Glutamatergic neuron (in vitro differentiated cells): Measurements from ENCODE around the gene PAMR1. TPM values are rescaled to one million over a fixed set of nuclear protein-coding genes. Genes with fewer than 3 reads are reported as not detected.

Experiments used
- DNase-seq: peaks from one replicate; pipeline ENCODE4 v3.0.0; 2022
- H3K27ac Mint-ChIP-seq: one replicate; pipeline ENCODE4 v1.8.0; 2020; ENCODE audit warnings: mild to moderate bottlenecking, mixed read lengths, inconsistent platforms; ENCODE audit not compliant: unreplicated experiment
- H3K27me3 Mint-ChIP-seq: one replicate; pipeline ENCODE4 v1.8.0; 2020; ENCODE audit warnings: mild to moderate bottlenecking, moderate library complexity, mixed read lengths, inconsistent platforms; ENCODE audit not compliant: unreplicated experiment
- H3K36me3 Mint-ChIP-seq: one replicate; pipeline ENCODE4 v1.8.0; 2020; ENCODE audit warnings: mild to moderate bottlenecking, mixed read lengths, inconsistent platforms; ENCODE audit not compliant: unreplicated experiment
- H3K4me1 Mint-ChIP-seq: one replicate; pipeline ENCODE4 v1.8.0; 2020; ENCODE audit warnings: mild to moderate bottlenecking, low read depth, mixed read lengths, inconsistent platforms; ENCODE audit not compliant: unreplicated experiment
- H3K4me3 Mint-ChIP-seq: one replicate; pipeline ENCODE4 v1.8.0; 2020; ENCODE audit warnings: mild to moderate bottlenecking, mixed read lengths, inconsistent platforms; ENCODE audit not compliant: unreplicated experiment
- H3K9me3 Mint-ChIP-seq: one replicate; pipeline ENCODE4 v1.8.0; 2020; ENCODE audit warnings: mild to moderate bottlenecking, moderate library complexity, mixed read lengths, inconsistent platforms; ENCODE audit not compliant: unreplicated experiment
- CTCF ChIP-seq: fragments of 200-600 bp; sonication (generic); IDR thresholded peaks from one replicate; pipeline ENCODE4 v1.5.0; 2021; ENCODE audit not compliant: partially characterized antibody, unreplicated experiment
- total RNA-seq: library from RNA; stranded (reverse); fragmentation: NEBNext Ultra II Directional; extraction: Animal tissue kit (Norgen Biotek cat#: 25700); gene quantifications from one replicate; pipeline ENCODE4 v1.2.1, GENCODE V29; 2021; ENCODE audit not compliant: unreplicated experiment

PAMR1 gene
- total RNA-seq, 1 donor from 2014 or later, result 10.6 TPM

- no peak for TF ChIP-seq CTCF
- no peak for DNase-seq
- Mint-ChIP-seq H3K36me3 (peaks cover 16% of the 10 kb centered on the region), H3K4me1 (peaks cover 22% of the 10 kb centered on the region), H3K4me3 (no peak overlapping the region), H3K27ac (no peak overlapping the region), H3K27me3 (peaks cover 1% of the 10 kb centered on the region), H3K9me3 (no peaks in the 10 kb centered on the region)
Observed at GRCh38 chr11:35388061-35388460, 137.4 kb downstream of the PAMR1 start.

- Mint-ChIP-seq H3K27ac (peak overlapping the region; percentile 89), H3K4me3 (peak overlapping the region; percentile 14), H3K9me3 (no peaks in the 10 kb centered on the region), H3K27me3 (no peaks in the 10 kb centered on the region), H3K36me3 (peaks cover 16% of the 10 kb centered on the region), H3K4me1 (peaks cover 15% of the 10 kb centered on the region)
- no peak for DNase-seq
- no peak for TF ChIP-seq CTCF
Observed at GRCh38 chr11:35387111-35387982, 138.1 kb downstream of the PAMR1 start.

- H3K36me3 Mint-ChIP-seq, result peaks cover 16% of the 10 kb centered on the region
- H3K9me3 Mint-ChIP-seq, result no peaks in the 10 kb centered on the region
- no peak for DNase-seq
- H3K4me3 Mint-ChIP-seq, result no peak overlapping the region
- no peaks in the 10 kb centered on the region for H3K27me3 Mint-ChIP-seq
- H3K27ac Mint-ChIP-seq, result no peak overlapping the region
- no peak for TF ChIP-seq CTCF
- H3K4me1 Mint-ChIP-seq, result peaks cover 17% of the 10 kb centered on the region
Observed at GRCh38 chr11:35383953-35384352, 141.5 kb downstream of the PAMR1 start.

Other genes starting within 250 kb of the PAMR1 start
- gene SLC1A2, start 106.1 kb downstream of the PAMR1 start, total RNA-seq, result 54.3 TPM
- gene FJX1, start 92.8 kb upstream of the PAMR1 start, total RNA-seq, result 74.3 TPM
- gene TRIM44, start 137.2 kb upstream of the PAMR1 start, total RNA-seq, result 53.3 TPM